Naive thymus-derived CD8-positive, alpha-beta T cell (primary cell): ENCODE results near the gene TTC7B. TPM values are rescaled to one million over a fixed set of nuclear protein-coding genes. Genes with fewer than 3 reads are reported as not detected.

Experiments
- ATAC-seq, 2 donors: fragments of 150-1000 bp; cut with Tn5 transposase in 1 of 2; sonication (Bioruptor Pico), chemical (Tn5 transposase) in 1 of 2; 1 replicate in 1 of 2; 2 replicates in 1 of 2; pipeline ENCODE4 v1.10.0; 2021; ENCODE audit warnings: mild to moderate bottlenecking in 2 of 2, moderate library complexity in 2 of 2
- POLR2A ChIA-PET: fragments of 350-600 bp; sonication (Branson Sonifier 250); formaldehyde crosslinking; loops from one replicate; lab custom pipeline; 2021; ENCODE audit warnings: antibody characterized with exemption; lab: Charles Lee
- DNase-seq, 10 donors: peaks; one replicate each; pipeline versions ENCODE4 v3.0.0 to v3.0.0-alpha.2; 2020 to 2022
- H3K27ac Mint-ChIP-seq, 10 donors: one replicate each; pipeline ENCODE4 v1.8.0; 2020 to 2022; ENCODE audit warnings: mild to moderate bottlenecking in 10 of 10, mixed read lengths in 10 of 10, moderate library complexity in 4 of 10, inconsistent platforms in 1 of 10
- H3K27me3 Mint-ChIP-seq, 5 donors: one replicate each; pipeline ENCODE4 v1.8.0; 2021 to 2022; ENCODE audit warnings: mixed read lengths in 5 of 5
- H3K36me3 Mint-ChIP-seq, 3 donors: one replicate each; pipeline ENCODE4 v1.8.0; 2020 to 2022; ENCODE audit warnings: mixed read lengths in 3 of 3, mild to moderate bottlenecking in 2 of 3, inconsistent platforms in 1 of 3
- H3K4me1 Mint-ChIP-seq, 4 donors: one replicate each; pipeline ENCODE4 v1.8.0; 2021 to 2022; ENCODE audit warnings: mixed read lengths in 4 of 4
- H3K4me3 Mint-ChIP-seq, 10 donors: one replicate each; pipeline ENCODE4 v1.8.0; 2020 to 2022; ENCODE audit warnings: mild to moderate bottlenecking in 10 of 10, mixed read lengths in 10 of 10, moderate library complexity in 6 of 10, inconsistent platforms in 1 of 10
- H3K9me3 Mint-ChIP-seq, 9 donors: one replicate each; pipeline ENCODE4 v1.8.0; 2020 to 2022; ENCODE audit warnings: mixed read lengths in 9 of 9, mild to moderate bottlenecking in 3 of 9, inconsistent platforms in 1 of 9, moderate library complexity in 1 of 9
- polyA plus RNA-seq, 3 donors: library from polyadenylated mRNA; unstranded; fragments of 300-500 nt; fragmentation: Illumina TruSeq; gene quantifications; one replicate each; pipeline ENCODE4 v1.2.3, GENCODE V29; 2021
- total RNA-seq, 8 experiments: library from RNA in 2 of 8; stranded (reverse) in 2 of 8; gene quantifications; one replicate each; pipeline ENCODE4 v1.2.3 and lab custom pipeline; 2021 to 2026

TTC7B gene
- total and polyA plus RNA-seq, 5 experiments from 2014 or later = 0.01 to 0.81 (median 0.41) TPM

DNA sequence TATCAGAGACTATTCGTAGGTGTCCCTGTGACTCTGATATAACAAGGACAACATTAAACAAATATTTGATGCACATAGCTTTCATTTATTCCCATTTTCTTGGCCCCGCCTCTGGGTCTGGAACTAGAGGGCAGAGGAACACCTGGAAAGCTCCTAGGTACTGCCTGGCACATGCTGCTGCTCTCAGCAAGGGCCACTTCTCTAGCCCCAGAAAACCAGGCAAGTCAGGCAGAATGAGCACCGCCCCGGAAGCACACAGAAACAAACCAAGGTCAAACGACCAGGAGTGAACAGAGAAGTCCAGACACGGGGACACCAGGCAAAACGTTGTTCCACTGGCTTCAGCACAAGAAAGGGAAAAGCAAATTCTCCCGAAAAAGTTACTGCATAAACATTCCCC is 76.1 kb downstream of the TTC7B start:
- H3K27me3 Mint-ChIP-seq = no peaks in the 10 kb centered on the region
- DNase-seq = no peak
- no peaks in the 10 kb centered on the region for H3K36me3 Mint-ChIP-seq
- no peak for ATAC-seq
- peaks cover 0 to 2% (median 0%) of the 10 kb centered on the region in 4 donors for H3K4me1 Mint-ChIP-seq
- H3K27ac Mint-ChIP-seq = no peak overlapping the region
- H3K9me3 Mint-ChIP-seq = no peaks in the 10 kb centered on the region
- POLR2A ChIA-PET = no interaction called here
- no peak overlapping the region for H3K4me3 Mint-ChIP-seq

DNA sequence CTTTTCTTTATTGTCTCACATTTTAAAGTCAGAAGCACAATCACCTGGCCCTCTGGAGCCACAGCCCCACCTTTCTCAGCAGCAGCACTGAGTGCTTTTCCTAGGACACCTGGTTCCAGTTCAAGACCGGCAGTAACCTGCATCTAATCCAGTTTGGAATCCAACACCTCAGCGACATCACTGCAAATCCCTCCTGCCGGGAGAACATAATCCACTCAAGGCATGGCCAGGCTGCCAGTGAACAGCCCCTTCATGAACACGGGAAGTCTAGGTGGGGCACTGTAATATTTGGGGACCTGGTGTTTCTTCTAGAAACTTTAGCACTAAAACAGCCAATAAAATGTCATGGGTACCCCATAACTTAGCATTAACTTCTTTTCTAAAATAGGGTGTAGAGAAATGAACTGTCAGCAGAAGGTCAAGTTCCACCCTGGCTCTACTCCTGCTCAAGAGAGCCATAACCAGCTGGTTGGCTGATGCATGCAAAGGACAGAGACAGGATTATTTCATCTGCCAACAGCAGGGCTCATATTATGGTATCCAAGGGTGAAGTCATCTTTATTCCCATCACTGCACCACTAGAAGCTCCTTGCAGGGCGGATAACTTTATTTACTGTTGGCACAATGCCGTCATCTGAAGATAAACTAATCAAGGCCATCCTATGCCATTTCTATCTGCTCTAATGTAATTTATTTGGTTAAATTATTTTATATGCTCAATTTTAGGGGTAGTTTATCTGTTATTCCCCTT is 76.7 kb downstream of the TTC7B start:
- POLR2A ChIA-PET = no interaction called here
- no peaks in the 10 kb centered on the region for H3K9me3 Mint-ChIP-seq
- no peaks in the 10 kb centered on the region for H3K36me3 Mint-ChIP-seq
- H3K4me1 Mint-ChIP-seq = peaks cover 0 to 2% (median 0%) of the 10 kb centered on the region in 4 donors
- H3K27me3 Mint-ChIP-seq = no peaks in the 10 kb centered on the region
- no peak overlapping the region for H3K27ac Mint-ChIP-seq
- DNase-seq = no peak
- no peak for ATAC-seq
- no peak overlapping the region for H3K4me3 Mint-ChIP-seq

DNA sequence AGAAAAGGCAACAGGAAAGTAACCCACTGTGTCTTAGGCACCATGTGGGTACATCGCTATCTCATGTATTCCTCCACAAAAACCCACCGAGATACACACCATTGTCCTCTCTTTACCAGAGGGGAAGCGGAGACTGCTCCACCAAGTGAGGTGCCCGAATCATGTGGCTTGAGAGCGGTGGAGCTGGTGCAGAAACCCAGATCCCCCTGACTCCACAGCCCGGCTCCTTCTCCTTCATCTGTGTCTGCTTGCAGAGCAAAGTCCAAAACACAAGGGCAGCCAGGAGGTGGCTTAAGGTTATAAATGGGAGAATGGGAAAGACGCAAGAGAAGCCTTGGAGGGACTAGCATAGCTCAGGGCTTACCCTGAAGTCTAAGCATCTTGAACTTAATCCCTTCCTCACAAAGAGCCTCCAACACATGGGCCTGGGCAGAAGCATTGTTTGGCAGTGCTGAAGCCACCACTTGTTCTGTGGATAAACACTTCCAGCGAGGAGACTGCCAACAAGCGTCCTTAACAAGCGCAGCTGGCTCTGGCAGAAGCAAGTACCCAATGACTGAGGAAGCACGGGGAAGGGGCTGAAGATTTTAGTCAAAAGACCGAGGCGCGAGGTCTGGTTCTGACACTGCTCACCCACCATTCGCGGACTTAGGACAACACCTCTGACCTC is 83.0 kb downstream of the TTC7B start:
- peaks cover 0 to 3% (median 0%) of the 10 kb centered on the region in 4 donors for H3K4me1 Mint-ChIP-seq
- no peak for DNase-seq
- H3K4me3 Mint-ChIP-seq = no peak overlapping the region
- H3K9me3 Mint-ChIP-seq = no peaks in the 10 kb centered on the region
- H3K27ac Mint-ChIP-seq = no peak overlapping the region
- POLR2A ChIA-PET = no interaction called here
- no peak for ATAC-seq
- H3K27me3 Mint-ChIP-seq = peaks cover 0 to 8% (median 2%) of the 10 kb centered on the region in 5 donors
- H3K36me3 Mint-ChIP-seq = no peaks in the 10 kb centered on the region

DNA sequence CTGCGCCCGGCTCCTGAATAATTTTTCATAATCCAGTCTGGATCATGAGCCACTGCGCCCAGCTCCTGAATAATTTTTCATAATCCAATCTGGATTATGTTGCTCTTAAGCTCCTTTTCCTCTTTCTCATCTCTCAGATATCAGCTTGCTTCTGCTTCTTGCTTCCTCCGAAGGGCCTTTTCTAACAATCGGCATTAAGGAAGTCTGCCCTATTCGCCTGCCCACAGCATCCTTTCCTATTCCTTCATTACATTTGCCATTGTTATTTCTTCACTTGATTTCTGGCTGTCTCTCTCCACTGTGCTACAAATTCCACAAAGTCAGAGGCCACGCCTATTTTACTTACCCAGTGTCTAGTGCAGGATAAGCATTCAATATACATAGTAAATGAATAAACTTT is 83.5 kb downstream of the TTC7B start:
- ATAC-seq (no peak), DNase-seq (no peak)
- POLR2A ChIA-PET = no interaction called here
- Mint-ChIP-seq H3K4me1 (peaks cover 0 to 3% (median 0%) of the 10 kb centered on the region in 4 donors), H3K9me3 (no peaks in the 10 kb centered on the region), H3K36me3 (no peaks in the 10 kb centered on the region), H3K4me3 (no peak overlapping the region), H3K27me3 (peaks cover 0 to 8% (median 2%) of the 10 kb centered on the region in 5 donors), H3K27ac (no peak overlapping the region)

DNA sequence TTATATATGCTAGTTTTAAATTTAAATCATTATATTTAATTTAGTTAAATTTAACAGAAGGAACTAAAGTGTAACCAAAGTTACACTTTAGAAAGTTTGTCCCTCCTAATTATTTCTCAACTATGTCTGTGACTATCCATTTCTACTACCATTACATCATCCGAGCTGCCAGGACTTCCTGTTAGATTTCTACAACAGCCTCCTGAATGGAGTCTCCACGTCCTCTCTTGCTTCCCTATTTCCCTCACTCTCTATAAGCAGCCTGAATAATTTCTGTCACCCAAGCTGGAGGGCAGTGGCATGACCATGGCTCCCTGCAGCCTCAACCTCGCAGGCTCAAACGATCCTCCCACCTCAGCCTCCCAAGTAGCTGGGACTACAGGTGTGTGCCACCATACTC is 84.1 kb downstream of the TTC7B start:
- ATAC-seq = no peak
- no peaks in the 10 kb centered on the region for H3K36me3 Mint-ChIP-seq
- no peak for DNase-seq
- POLR2A ChIA-PET = no interaction called here
- no peaks in the 10 kb centered on the region for H3K9me3 Mint-ChIP-seq
- no peak overlapping the region for H3K27ac Mint-ChIP-seq
- peaks cover 0 to 3% (median 0%) of the 10 kb centered on the region in 4 donors for H3K4me1 Mint-ChIP-seq
- no peak overlapping the region for H3K4me3 Mint-ChIP-seq
- peaks cover 0 to 8% (median 2%) of the 10 kb centered on the region in 5 donors for H3K27me3 Mint-ChIP-seq

DNA sequence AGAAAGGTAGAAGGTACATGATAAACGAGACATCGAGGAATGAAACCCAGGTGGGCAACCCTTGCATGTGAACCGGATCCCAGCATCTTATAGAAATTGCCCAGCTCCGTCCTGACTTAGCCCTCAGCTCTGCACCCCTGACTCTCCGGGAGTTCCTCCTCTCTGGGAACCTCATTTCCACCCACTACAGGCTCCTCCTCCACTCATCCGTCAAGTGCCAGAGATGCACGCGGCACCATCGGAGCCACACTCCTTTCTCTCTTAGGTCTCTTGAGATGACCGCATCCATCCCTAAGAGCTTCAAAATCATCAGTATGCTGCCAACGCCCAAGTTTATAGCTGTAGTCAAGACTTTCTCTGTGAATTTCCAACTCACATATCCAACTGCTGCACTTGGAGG is 84.7 kb downstream of the TTC7B start:
- ATAC-seq (no peak), DNase-seq (no peak)
- POLR2A ChIA-PET = no interaction called here
- Mint-ChIP-seq H3K4me3 (no peak overlapping the region), H3K4me1 (peaks cover 0 to 3% (median 0%) of the 10 kb centered on the region in 4 donors), H3K27ac (no peak overlapping the region), H3K36me3 (no peaks in the 10 kb centered on the region), H3K9me3 (no peaks in the 10 kb centered on the region), H3K27me3 (peaks cover 0 to 12% (median 2%) of the 10 kb centered on the region in 5 donors)

DNA sequence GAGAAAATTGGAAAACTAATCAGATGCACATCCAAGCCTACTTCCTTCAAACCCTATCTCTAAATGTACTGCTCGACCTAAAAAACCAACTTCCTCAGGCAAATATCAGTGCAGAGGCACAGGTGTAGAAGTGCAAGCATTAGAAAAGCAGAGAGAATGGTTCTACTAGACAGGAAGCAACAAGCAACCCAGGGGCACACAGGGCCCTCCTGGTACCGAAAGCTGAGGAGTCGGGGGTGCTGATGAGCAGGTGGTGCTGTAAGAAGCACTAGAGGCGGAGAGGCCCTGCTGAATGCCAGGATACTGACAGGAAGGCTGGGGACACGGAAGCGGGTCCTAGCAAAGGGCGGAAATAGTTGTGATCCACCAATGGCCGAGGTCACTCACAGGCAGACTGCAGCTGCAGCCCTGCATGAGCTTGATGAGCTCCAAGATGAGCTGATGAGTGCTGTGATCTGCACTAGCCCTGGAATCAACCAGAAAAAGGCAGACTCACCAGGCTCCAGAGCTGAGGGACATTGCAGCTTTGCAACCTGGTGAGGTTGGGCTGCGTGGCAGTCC is 85.9 kb downstream of the TTC7B start:
- no peaks in the 10 kb centered on the region for H3K36me3 Mint-ChIP-seq
- H3K9me3 Mint-ChIP-seq = no peaks in the 10 kb centered on the region
- H3K27me3 Mint-ChIP-seq = peaks cover 0 to 12% (median 2%) of the 10 kb centered on the region in 5 donors
- H3K4me1 Mint-ChIP-seq = peaks cover 0 to 3% (median 0%) of the 10 kb centered on the region in 4 donors
- ATAC-seq (no peak), DNase-seq (no peak)
- POLR2A ChIA-PET = interaction anchor here (1.1 kb wide), 1 partner anchor 27 kb away, joined by 3 read pairs; no protein-coding TSS in a partner anchor
- no peak overlapping the region for H3K27ac Mint-ChIP-seq
- no peak overlapping the region for H3K4me3 Mint-ChIP-seq

DNA sequence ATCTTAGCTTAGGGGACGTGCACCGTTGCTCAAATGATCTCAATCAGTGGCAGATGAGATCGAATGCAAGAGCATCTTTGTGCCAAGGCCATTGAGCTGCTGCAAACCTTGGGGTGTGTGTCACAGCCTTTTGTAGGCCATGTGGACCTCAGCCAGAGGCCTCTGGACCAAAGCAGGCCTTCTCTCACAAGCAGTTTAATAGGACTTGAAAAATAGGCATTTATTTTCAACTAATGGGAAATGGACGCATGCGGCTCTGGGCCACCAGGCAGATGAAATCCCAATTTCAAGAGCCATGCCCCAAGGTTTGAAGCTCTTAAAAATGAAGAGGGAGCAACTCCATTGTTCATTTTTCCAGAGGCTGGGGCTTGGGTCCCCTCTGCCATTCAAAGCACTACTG is 87.3 kb downstream of the TTC7B start:
- no peak overlapping the region for H3K4me3 Mint-ChIP-seq

DNA sequence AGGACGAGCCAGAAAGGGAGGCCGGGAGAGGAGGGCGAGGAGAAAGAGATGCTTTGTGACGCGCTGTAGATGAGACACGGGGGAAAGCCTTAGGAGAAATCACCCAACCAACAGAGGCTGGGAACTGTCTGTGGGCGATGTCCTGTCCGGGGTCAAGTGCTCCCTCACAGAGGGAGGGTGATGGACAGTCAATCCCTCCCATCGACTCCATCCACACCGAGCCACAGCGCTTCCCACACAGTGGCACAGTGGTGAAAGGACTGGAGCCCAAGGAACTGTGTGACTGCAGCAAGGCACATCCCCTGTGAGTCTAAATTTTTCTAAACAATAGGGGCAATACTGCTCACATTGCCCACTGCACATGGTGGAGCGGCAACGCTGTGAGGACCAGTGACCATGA is 89.1 kb downstream of the TTC7B start:
- peaks cover 0 to 12% (median 0%) of the 10 kb centered on the region in 5 donors for H3K27me3 Mint-ChIP-seq
- H3K4me1 Mint-ChIP-seq = peaks cover 0 to 3% (median 0%) of the 10 kb centered on the region in 4 donors
- H3K27ac Mint-ChIP-seq = no peak overlapping the region
- H3K36me3 Mint-ChIP-seq = no peaks in the 10 kb centered on the region
- POLR2A ChIA-PET = no interaction called here
- ATAC-seq = no peak
- no peaks in the 10 kb centered on the region for H3K9me3 Mint-ChIP-seq
- DNase-seq = no peak
- no peak overlapping the region for H3K4me3 Mint-ChIP-seq

More for the DNA sequence above, 87.3 kb downstream of the TTC7B start:
- Mint-ChIP-seq H3K27me3 (peaks cover 0 to 12% (median 2%) of the 10 kb centered on the region in 5 donors), H3K4me1 (peaks cover 0 to 3% (median 0%) of the 10 kb centered on the region in 4 donors), H3K9me3 (no peaks in the 10 kb centered on the region), H3K36me3 (no peaks in the 10 kb centered on the region), H3K27ac (no peak overlapping the region)
- POLR2A ChIA-PET = no interaction called here
- DNase-seq (no peak), ATAC-seq (no peak)

DNA sequence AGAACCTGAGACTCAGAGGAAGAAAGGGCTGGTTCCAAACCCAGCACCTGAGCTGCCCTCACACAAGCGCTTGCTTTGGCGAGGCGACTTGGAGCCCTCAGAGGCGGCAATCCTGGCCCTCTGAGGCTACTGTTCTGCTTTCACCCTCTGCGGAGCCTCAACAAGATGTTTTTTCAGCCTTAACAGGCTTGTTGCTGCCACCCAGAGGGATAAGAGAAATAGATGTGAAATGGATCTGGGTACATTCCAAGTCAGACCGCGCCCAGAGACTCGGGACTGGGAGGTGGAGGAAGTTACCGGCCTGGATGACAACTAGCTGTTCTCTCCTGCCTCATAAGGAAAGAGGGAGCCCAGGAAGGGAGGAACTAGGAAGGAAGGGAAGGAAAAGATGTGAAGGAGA is 89.6 kb downstream of the TTC7B start:
- no peaks in the 10 kb centered on the region for H3K9me3 Mint-ChIP-seq
- POLR2A ChIA-PET = no interaction called here
- no peak overlapping the region for H3K4me3 Mint-ChIP-seq
- peaks cover 0 to 12% (median 0%) of the 10 kb centered on the region in 5 donors for H3K27me3 Mint-ChIP-seq
- no peak for ATAC-seq
- H3K4me1 Mint-ChIP-seq = peaks cover 0 to 3% (median 0%) of the 10 kb centered on the region in 4 donors
- no peak for DNase-seq
- H3K27ac Mint-ChIP-seq = no peak overlapping the region
- no peaks in the 10 kb centered on the region for H3K36me3 Mint-ChIP-seq

DNA sequence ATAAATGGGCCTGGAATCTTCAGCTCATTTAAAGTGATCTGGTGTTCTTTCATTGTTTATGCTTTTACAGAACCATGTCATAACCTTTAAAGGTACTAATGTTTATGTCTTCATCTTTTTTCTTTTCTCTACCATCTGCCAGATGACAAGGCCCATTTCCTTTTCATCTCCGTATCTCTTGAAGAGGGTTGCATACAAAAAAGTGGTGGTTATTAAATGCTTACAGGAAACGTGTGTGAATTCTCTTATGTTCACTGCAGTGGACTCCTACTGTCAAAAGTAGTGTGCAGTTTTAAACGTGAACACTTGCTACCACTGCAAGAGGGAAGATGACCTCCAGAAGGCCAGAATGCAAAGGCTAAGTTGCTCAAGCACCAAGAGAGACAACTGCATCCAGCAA is 91.4 kb downstream of the TTC7B start:
- Mint-ChIP-seq H3K4me3 (no peak overlapping the region), H3K4me1 (no peaks in the 10 kb centered on the region), H3K27me3 (peaks cover 0 to 5% (median 0%) of the 10 kb centered on the region in 5 donors), H3K27ac (no peak overlapping the region), H3K36me3 (no peaks in the 10 kb centered on the region), H3K9me3 (no peaks in the 10 kb centered on the region)
- no peak for DNase-seq
- ATAC-seq = no peak
- POLR2A ChIA-PET = no interaction called here

DNA sequence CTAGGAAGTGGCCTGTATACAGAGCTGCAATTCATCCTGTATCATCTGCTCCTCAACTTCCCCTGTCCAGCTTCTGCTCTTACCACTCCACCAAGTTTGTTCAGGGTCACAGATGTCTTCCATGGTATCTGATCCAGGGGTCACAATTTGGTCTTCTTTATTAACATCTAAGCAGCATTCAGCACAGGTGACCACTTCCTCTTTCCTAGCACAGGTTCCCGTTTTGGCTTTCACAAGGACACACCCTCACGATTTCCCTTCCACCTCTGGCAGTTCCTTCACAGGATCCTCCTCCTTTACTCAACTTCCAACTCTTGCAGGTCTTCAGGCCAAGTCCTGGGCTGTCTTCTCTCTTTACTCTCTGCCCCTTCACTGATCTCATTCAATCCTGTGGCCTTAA is 93.6 kb downstream of the TTC7B start:
- Mint-ChIP-seq H3K27me3 (peaks cover 0 to 5% (median 0%) of the 10 kb centered on the region in 5 donors), H3K9me3 (no peaks in the 10 kb centered on the region), H3K4me3 (no peak overlapping the region), H3K4me1 (no peaks in the 10 kb centered on the region), H3K27ac (no peak overlapping the region), H3K36me3 (no peaks in the 10 kb centered on the region)
- no peak for ATAC-seq
- DNase-seq = no peak
- POLR2A ChIA-PET = no interaction called here

DNA sequence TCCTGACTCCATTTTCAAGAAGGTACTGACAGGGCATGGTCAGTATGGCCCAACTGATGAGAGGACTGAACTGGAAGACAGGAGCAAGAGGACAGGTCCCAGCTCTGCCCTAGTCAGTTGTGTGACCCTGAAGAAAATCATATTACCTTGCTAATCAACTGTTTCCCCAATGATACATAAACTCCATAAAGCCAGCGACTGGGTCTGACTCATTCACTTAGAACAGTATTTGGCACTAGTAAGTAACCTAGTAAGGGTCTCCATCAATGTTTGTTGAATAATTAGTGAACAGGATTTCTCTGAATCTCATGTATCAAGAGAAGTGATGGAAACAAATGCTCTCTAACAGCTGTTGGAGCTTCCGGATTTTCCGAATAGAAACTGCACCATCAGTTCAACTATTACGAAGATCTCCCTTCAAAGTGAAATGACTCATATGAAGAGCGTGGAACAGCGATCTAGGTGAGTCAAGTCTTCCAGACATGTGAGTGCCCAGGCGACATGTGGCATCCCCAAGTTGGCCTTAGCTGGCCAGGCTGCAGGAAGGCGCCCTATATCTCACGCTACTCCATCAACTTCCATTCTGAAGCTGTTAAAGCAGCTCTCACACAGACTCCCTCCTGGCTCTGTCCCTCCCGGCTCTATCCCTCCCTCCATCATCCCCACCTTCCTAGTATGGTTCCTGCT is 94.5 kb downstream of the TTC7B start:
- DNase-seq = no peak
- Mint-ChIP-seq H3K4me1 (no peaks in the 10 kb centered on the region), H3K9me3 (no peaks in the 10 kb centered on the region), H3K36me3 (no peaks in the 10 kb centered on the region), H3K27me3 (peaks cover 0 to 3% (median 0%) of the 10 kb centered on the region in 5 donors), H3K27ac (no peak overlapping the region), H3K4me3 (no peak overlapping the region)
- ATAC-seq = no peak
- POLR2A ChIA-PET = no interaction called here
